ENCODE measurements around the gene SMYD3. TPM values are rescaled to one million over a fixed set of nuclear protein-coding genes. Genes with fewer than 3 reads are reported as not detected.

SMYD3 gene
- total and polyA plus RNA-seq, 12 donors = 13.5 to 78.2 (median 26.8) TPM

DNA sequence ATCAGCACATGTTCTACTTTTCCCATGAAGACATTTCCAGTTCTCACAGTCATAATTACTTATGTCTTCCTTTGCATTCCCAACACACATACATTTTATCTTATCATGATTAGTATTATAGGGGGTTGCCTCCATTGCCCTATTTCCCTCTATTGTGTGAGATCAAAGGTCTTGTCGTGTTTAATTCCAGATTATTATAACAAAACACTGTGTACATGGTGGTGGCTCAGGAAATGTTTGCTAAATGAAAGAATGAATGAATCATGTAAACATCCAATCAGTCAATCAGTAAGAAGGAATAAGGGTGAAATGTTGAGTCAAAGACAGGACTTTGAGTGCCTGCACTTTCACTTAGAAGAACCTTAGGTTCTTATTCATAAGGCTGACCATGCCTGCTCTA, 376.0 kb downstream of the SMYD3 start:
- no peak for DNase-seq
- WGBS, 4 donors = 73 to 92% (median 81%) methylated on average over 1 of the region's 1 CpG

DNA sequence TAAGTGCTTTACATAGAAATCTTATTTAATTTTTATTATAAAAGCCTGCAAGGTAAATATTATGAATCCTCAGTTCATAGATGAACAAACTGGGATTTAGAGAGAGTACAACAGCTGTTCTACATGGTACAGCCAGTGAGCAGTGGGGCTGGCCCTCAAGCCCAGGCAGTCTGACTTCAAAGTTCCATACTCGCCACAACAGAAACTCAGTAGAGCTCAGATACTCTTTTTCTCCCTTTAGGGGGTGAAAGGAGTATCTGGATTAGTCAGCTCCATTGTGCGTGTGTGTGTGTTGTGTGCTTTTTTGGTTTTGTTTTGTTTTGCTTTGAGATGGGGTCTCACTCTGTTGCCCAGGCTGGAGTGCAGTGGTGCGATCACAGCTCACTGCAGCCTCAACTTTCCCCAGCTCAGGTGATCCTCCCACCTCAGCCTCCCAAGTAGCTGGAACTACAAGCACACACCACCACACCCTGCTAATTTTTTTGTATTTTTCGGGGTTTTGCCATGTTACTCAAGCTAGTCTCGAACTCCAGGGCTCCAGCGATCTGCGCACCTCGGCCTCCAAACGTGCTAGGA, 378.5 kb downstream of the SMYD3 start:
- Histone ChIP-seq H3K27ac (no peak overlapping the region), H3K27me3 (no peaks in the 10 kb centered on the region), H3K36me3 (replicated peaks in 1 of 2) (no peaks in the 10 kb centered on the region), H3K9me3 (replicated peaks in 1 of 3) (no peaks in the 10 kb centered on the region), H3K4me3 (no peak overlapping the region), H3K4me1 (replicated peaks in 1 of 2) (no peaks in the 10 kb centered on the region)
- no peak for DNase-seq
- 95 to 98% (median 97%) methylated on average over 9 of the region's 9 CpGs for WGBS, 4 donors
- TF ChIP-seq, protein P1, sequence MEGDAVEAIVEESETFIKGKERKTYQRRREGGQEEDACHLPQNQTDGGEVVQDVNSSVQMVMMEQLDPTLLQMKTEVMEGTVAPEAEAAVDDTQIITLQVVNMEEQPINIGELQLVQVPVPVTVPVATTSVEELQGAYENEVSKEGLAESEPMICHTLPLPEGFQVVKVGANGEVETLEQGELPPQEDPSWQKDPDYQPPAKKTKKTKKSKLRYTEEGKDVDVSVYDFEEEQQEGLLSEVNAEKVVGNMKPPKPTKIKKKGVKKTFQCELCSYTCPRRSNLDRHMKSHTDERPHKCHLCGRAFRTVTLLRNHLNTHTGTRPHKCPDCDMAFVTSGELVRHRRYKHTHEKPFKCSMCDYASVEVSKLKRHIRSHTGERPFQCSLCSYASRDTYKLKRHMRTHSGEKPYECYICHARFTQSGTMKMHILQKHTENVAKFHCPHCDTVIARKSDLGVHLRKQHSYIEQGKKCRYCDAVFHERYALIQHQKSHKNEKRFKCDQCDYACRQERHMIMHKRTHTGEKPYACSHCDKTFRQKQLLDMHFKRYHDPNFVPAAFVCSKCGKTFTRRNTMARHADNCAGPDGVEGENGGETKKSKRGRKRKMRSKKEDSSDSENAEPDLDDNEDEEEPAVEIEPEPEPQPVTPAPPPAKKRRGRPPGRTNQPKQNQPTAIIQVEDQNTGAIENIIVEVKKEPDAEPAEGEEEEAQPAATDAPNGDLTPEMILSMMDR (IDR thresholded peaks at IDR 0.05) = no peak
- no peak for TF ChIP-seq POLR2A (IDR thresholded peaks at IDR 0.05)
- intact Hi-C loops (cut with DNase I) = no loop called here

More for the DNA sequence above, 376.0 kb downstream of the SMYD3 start:
- Histone ChIP-seq H3K4me3 (no peak overlapping the region), H3K36me3 (replicated peaks in 1 of 2) (no peaks in the 10 kb centered on the region), H3K27me3 (no peaks in the 10 kb centered on the region), H3K27ac (no peak overlapping the region), H3K4me1 (replicated peaks in 1 of 2) (peaks cover 0 to 6% of the 10 kb centered on the region in 2 donors), H3K9me3 (replicated peaks in 1 of 3) (no peaks in the 10 kb centered on the region)
- intact Hi-C loops (cut with DNase I) = no loop called here
- no peak for TF ChIP-seq POLR2A (IDR thresholded peaks at IDR 0.05)
- TF ChIP-seq, protein P1 (IDR thresholded peaks at IDR 0.05) = no peak

DNA sequence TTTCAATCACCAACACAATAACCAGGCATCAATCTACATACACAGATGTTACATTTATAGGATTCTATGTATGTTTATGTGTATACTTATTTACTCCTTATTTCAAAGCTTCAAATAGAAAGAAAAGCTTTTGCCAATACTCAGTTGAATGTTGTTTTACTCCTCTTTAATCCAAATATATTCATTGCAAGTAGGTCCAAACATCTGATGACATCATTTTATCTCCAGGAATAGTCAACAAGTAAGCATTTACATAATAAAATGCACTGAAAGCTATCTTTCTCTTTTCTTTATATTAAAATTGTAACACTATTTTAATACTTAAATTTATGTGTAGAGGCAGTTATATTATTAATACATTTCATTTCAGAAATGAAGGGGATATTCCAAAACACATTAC, 380.5 kb downstream of the SMYD3 start:
- H3K27ac ChIP-seq = no peak overlapping the region
- no peaks in the 10 kb centered on the region for H3K9me3 ChIP-seq (replicated peaks in 1 of 3)
- intact Hi-C loops (cut with DNase I) = no loop called here
- H3K4me1 ChIP-seq (replicated peaks in 1 of 2) = no peaks in the 10 kb centered on the region
- no peaks in the 10 kb centered on the region for H3K36me3 ChIP-seq (replicated peaks in 1 of 2)
- no peaks in the 10 kb centered on the region for H3K27me3 ChIP-seq
- H3K4me3 ChIP-seq = no peak overlapping the region
- TF ChIP-seq, protein P1 (IDR thresholded peaks at IDR 0.05) = no peak
- TF ChIP-seq POLR2A (IDR thresholded peaks at IDR 0.05) = no peak
- DNase-seq = no peak

DNA sequence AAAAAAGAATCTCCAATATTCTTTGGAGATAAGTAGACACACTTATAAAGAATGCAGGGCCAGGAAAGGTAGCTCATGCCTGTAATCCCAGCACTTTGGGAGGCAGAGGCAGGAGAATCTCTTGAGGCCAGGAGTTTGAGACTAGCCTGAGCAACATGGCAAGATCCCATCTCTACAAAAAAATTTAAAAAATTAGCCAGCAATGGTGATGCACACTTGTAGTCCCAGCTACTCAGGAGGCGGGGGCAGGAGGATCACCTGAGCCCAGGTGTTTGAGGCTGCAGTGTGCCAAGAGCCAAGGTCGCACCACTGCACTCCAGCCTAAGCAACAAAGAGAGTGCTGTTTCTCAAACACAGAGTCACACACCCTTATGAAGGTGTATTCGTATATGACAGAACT, 385.0 kb downstream of the SMYD3 start:
- 95 to 100% (median 97%) methylated on average over 3 of the region's 3 CpGs for WGBS, 4 donors
- intact Hi-C loops (cut with DNase I) = no loop called here
- Histone ChIP-seq H3K27ac (no peak overlapping the region), H3K27me3 (no peaks in the 10 kb centered on the region), H3K4me3 (no peak overlapping the region), H3K9me3 (replicated peaks in 1 of 3) (no peaks in the 10 kb centered on the region), H3K4me1 (replicated peaks in 1 of 2) (no peaks in the 10 kb centered on the region), H3K36me3 (replicated peaks in 1 of 2) (no peaks in the 10 kb centered on the region)
- no peak for DNase-seq
- no peak for TF ChIP-seq POLR2A (IDR thresholded peaks at IDR 0.05)
- TF ChIP-seq, protein P1 (IDR thresholded peaks at IDR 0.05) = no peak

Data from adrenal gland (tissue), 12 donors.